Measurements from ENCODE around the gene S100PBP.

S100PBP gene

DNA sequence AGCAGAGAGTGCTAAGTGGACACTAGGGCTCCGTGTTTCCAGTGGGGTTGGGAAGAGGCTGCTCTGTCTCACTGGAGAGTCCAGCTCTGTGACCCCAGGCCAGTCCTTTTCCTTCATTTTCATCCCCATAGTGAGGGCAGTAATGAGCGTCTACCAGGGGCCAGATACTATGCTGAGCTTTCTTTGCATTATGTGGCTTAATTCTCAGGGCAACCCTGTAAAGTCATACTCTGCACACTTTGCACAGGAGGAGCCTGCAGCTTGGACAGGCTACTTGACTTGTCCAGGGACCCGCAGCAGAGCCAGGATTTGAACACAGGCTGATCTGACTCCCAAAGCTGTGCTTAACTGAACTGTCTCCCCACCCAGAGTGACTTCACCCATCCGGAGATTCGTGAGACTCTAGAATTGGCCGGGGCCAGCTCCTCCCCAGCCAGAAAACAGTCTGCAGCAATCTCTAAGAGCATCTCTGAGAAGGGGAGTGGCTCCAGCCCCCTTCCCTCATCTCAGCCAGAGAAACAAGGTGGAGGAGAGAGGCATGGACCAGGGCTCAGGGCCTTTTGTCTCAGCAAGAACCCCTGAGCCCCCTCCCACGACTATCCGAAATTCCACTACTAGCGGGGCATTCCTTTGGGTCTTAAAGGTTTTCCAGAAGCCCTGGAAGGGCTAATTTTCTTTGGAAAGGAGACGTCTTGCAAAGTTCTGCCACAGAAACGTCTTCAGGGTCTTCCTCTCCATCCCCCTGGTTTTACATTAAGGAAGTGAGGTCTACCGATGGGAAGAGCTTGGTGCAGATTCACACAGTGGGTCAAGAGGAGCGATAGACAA is 54.1 kb downstream of the S100PBP start:
- DNase-seq = no peak

- no peak for DNase-seq
Observed at GRCh38 chr1:32872192-32872460, 54.7 kb downstream of the S100PBP start.

DNA sequence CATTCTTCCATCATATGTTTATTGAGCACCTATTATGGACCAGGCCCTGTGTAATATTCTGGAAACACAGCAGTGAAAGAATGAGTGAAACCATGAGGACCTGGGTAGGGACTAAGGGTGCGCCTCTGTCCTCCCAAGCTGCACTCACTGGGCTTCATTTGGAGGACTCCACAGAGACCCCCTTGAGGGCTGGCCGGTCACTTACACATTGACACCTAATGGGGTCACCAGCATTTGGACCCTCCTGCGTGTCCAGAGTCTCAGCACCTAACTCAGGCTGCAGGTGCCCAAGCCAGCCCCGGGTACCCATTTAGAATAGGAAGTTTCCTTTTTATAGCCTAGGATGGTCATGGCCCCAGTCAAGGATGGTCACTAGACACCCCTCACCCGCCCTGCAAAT is 56.0 kb downstream of the S100PBP start:
- DNase-seq = no peak

DNA sequence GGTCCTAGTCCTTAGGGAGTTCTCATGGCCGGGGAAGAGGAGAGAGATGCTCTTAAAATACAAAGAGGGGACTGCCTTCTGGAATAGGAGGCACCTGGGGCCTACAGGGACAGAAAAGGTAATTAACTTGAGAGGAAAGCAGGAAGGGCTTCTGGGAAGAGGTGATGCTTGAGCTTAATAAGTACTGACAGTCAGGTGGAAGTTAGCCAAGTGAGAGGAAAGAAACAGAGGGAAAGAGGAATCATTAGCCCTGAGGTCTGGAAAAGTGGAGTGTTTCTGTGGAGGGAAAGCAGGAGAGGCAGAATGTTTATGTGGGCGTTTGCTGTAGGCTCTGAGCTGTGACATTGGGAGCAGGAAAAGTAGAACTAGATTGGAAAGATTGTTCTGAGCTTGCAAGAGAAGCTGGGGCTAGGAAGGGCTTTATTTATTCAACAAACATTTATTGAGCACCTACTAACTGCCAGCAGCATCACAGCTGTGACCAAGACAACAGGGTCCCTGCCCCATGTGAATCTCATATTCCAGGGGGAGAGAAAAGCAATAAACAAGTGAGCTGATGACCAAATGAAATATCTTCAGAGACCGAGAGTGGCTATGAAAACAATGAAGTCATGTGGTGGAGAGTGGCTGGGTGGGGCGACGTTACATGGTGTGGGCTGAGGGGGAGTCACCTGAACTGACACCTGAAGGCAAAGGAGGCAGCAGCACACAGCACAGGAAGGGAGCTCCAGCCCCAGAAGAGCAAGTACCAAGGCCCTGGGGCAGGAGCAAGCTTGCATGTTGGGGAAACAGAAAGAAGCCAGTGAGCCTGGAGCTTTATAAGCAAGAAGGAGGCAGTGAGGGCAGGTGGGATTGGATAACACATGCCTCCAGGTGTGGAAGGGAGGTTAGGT is 57.7 kb downstream of the S100PBP start:
- DNase-seq = no peak

DNA sequence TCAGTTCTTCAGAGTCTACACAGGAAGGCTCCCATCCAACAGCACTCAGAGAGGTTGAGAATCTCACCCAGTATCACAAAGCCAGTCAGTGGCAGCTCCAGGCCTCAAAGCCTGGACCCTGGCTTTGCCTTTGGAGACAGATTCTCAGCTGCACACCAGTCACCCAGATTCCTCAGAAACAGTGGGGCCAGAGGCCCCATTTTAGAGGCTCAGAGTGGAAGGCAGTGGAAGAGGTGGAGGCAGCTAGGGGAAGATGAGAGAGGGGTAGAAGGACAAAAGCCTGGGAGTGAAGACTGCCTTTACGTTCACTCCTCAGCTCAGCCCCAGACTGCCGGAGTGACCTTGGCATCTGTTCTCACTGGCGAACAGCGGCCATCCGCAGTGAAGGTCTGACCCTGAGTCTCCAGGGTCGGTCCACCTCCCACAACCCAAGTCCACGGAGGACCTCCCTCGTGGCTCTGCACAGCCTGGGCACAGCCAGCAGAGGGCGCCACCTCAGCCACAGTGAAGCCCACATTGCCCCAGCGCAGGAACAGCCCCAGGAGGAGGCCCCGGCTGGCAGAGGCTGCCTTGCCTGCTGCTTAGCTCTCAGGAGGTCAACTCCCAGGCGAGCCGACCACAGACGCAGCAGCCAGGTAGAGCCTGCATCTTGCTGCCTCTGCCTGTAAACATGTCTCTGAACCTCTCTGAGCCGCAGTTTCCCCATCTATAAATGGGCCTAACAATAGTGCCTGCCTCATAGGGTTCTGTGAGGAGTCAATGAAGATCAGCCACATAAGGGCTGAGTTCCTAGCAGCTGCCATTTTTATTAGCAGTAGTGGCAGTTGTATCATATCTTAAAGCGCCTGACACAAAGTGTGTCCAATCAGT is 59.1 kb downstream of the S100PBP start:
- peak; percentile 59 for DNase-seq

DNA sequence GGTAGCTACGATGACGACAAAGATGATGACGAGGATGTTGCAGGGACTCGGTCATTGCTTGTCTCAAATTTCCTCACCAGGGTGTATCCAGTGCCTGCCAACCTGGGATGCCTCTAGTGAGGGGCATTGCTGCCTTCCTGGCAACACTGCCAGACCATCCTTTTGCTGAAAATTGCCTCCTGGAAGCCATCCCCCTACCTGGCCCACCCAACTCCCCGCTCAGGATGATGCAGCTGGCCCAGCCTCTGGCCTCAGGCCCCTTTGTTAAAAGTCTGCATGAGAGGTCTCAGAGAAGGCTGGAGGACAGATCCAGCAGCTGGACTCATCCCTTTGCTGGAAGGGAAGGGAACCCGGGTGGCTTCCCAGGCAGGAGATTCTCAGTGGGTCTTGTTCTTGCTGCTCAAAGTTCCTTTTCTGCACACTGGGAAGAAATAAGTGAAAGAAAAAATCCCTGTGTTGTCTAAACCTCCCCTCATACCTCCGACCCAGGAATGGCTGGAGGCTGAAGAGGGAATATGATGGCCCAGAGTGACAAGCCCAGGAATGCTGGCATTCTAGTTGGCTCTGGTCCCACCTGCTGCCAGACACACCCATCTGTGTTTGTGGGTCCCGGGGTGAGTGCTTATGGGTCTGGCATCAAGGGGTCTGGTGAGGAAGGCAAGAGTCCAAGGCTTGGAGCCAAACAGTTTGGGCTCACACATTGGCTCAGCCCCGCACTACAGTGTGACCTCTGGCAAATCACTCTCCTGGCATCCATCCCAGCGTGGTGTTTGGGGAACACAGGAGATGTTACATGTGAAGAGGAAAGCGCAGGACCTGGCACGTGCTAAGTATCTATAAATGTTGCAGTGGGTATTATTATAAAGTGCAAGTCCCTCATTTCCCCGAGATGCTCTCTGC is 60.0 kb downstream of the S100PBP start:
- no peak for DNase-seq

- DNase-seq = no peak
Observed at GRCh38 chr1:32878183-32878582, 60.7 kb downstream of the S100PBP start.

DNA sequence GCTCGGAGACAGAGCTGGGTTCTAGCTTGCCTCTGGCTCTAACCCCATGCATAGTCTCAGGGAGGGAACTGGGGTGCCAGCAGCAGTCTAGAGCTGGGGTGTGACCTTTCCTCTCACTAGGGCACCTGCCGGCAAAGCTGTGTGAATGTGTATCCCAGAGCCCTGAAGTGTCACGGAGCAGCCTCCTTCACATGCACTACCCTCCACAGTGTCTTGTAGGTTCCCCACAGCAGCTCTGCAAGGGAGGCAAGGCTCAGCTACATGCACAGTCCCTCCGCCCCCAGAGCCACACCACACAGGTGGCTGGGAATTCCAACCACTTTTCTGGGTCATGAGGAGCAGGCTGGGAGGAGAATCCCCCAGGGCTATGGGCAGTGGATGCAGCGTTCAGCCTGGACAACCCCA is 61.2 kb downstream of the S100PBP start:
- DNase-seq = no peak

- DNase-seq = no peak
Observed at GRCh38 chr1:32881291-32881690, 63.8 kb downstream of the S100PBP start.

DNA sequence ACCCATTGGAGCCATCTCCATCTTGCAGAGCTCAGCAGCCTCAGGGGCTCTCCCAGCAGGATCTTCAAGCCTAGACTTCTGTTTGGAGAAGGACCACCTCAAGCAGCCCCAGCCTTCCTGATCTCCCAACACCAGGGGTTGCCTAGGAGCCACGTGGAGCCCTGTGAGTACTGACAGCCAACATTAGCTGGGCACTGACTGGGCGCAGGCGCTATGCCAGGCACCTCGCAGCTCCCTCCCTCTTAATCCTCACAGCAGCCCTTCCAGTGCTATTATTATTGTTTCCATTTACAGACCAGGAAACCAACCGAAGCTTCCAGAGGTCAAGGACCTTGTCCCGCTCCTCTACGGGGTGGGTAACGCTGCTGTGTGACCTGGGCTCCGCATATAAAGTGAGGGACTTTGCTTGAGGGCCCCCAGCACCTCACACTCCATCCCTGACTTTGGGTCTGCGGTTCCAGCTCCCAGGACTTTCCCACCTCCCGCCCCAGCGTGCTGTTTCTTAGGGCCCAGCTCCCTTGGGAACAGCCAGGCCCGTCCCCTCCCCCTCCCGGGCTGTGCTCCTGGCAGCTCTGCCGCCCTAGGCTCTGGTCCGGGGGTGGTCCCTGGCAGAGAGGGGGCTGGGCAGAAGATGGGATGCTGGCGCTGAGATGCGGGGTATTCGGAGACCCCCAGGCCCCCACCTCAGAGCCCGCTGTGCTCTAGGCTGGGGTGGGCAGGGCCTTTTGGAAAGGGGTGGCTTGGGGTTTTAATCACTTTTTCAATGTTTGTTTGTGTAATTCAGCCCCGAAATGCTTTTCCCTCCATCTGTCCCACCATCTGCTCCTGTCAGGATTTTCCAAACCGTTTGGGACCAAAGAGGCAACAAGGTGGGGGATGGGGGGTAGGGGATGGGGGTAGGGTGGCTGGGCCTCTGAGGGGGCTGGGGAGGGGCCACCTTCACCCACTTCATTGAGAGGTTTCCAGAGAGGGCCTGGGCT is 64.7 kb downstream of the S100PBP start:
- no peak for DNase-seq

- no peak for DNase-seq
Observed at GRCh38 chr1:32883338-32884031, 66.0 kb downstream of the S100PBP start.

DNA sequence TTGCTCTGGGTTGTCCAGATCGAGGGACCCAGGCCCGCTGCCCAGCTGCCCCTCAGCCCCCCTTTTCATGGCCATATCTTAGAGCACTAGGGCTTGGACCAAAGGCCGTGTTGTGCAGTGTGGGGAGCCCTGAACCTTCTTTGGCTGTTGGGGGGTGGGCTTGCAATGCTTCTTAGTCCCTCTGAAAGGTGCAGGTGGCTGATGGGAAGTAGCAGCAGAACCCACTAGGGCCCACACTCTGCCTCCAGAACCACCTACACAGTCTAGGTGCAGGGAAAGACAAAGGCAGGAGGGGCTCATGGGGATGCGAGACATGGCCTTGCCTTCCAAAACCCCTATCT is 66.5 kb downstream of the S100PBP start:
- DNase-seq = no peak

- no peak for DNase-seq
Observed at GRCh38 chr1:32884726-32885125, 67.3 kb downstream of the S100PBP start.

DNA sequence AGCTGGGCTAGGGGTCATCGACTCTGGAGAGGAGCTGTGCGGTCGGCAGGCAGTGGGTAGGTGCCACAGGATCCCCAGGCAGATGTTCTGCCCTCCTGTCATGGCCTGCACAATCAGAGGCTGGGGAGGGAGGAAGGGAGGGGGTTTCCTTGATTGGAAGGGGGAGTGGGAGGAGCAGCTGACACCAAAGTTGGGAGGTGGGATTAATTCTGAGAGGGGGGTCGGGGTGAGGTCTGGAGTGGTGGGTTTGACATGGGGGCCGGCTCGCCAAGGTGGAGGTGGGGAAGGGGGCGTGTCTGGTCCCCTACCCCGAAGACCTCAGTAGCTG is 68.2 kb downstream of the S100PBP start:
- DNase-seq = no peak

- DNase-seq = peak; percentile 56
Observed at GRCh38 chr1:32886004-32886827, 68.8 kb downstream of the S100PBP start, which contains the start of gene HPCA. Gene HPCA (plus strand): TSS chr1:32886491. CDS start chr1:32888899, 2,408 bp downstream.

DNA sequence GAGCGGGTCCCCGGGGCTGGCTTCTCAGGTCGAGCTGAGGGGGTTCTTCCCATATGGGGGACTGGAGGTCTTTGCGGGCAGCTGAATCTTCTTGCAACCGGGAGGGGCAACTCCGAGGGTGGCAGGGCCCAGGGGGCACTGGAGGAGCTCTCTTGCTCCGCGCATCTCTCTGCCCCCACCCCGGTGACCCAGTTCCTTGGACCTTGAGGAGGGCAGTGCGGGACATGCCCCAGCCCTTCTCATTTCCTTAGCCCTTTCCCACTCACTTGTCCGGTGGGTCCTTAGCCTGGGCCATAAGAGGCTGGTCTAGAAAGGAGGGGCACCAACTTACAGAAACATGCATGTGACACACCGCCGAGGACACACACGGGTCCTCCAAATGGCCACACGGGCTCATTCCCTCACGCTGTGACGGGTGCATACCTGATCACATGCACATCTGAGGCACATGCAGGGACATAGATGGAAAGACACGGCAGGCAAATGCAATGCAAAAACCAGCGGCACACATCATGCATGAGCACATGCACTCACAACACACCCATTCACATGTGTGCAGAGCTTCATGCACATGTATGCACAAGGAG is 69.5 kb downstream of the S100PBP start:
- no peak for DNase-seq

GRCh38 chr1:32887623-32888022 is 70.2 kb downstream of the S100PBP start:
- no peak for DNase-seq

DNA sequence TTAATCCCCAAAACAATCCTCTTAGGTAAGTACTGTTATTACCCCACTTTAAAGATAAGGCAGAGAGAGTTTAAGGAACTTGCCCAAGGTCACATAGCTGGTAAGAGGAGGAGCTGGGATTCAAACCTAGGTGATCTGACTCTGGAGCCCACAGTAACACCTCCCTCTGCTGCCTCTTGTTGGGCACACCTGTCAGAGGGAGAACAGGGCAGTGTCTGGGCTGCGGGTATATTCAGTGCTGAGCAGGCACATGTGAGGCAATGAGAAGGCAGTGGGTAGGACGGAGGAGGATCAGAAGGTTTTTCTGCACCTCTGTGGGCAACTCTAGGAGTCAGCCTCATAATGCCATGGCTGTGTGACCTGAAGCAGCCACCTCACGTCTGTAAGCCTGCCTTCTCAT is 70.7 kb downstream of the S100PBP start:
- no peak for DNase-seq

Data from stimulated activated CD4-positive, alpha-beta T cell treated with anti-CD3 and anti-CD28 coated beads, Interleukin-15, amount 100 ng/mL, for 24 hours (primary cell).